Measurements from ENCODE around the gene NKAPL.

NKAPL gene

DNA sequence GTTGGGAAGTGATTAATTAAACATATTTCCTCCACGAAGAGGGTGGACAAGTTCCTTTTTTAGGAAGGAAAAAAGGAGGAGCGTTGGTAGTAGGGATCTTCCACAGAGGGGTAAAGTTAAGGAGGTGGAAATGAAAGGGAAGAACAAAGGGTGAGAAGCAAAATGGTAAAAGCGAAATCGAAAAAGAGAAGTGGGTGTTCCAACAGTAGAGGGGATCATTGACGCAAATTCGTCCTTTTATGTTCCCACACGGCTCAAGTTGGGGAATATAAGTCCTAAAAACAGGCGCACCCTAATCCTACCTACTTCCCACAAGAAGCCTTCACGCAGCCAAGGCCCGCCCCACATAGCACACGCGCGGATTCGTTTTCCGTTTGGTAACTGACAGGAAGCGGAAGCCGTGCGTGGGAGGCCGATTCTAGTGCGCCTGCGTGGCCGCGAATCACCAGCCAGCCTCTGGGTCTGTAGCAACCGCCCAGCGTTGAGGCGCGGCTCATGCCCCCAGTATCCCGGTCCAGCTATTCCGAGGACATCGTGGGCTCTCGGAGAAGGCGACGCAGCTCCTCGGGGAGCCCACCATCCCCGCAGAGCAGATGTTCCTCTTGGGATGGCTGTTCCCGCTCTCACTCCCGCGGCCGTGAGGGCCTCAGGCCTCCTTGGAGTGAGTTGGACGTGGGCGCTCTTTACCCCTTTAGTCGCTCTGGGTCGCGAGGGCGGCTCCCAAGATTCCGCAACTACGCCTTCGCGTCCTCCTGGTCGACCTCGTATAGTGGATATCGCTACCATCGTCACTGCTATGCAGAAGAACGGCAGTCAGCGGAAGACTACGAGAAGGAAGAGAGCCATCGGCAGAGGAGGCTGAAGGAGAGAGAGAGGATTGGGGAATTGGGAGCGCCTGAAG lies at the start of gene NKAPL:
Gene NKAPL (plus strand): TSS at position 421 of the 901 bp plus-strand sequence. CDS start 75 bp downstream, at position 496.
- peak; percentile 82 for DNase-seq

DNA sequence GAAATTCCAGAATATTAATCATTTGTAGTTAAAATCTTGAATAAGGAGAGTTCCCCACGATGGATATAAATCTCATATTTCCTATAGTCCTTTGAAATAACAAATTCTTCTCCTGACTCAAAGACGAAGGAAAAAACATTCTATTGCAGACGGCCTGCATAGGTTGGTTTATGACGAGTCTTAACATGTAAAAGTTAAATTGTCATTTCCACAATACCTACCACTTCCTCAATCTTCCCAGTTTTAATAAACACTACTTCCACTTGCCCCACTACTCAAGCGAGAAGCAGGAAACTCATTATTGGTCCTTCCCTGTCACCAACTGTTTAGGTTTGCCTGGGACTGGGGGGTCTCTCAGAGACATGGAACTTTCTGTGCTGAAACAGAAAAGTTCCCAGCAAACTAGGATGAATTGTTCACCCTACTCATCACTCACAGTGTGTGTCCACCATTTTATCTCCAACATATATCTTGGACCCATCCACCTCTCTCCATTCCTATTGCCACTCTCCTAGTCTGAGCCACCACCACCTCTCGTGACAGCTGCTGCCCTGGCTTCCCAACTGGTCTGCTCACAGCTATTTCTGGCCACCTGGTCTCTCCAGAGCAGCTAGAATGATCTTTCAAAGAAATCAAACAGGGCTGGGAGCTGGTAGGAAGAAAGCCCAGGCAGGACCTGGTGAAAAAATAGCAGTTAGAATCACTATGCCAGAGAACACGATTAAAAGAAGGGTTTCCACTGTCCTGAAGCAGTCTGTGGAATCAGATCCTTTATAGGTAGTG lies 49.2 kb upstream of the NKAPL start:
- DNase-seq, result no peak

DNA sequence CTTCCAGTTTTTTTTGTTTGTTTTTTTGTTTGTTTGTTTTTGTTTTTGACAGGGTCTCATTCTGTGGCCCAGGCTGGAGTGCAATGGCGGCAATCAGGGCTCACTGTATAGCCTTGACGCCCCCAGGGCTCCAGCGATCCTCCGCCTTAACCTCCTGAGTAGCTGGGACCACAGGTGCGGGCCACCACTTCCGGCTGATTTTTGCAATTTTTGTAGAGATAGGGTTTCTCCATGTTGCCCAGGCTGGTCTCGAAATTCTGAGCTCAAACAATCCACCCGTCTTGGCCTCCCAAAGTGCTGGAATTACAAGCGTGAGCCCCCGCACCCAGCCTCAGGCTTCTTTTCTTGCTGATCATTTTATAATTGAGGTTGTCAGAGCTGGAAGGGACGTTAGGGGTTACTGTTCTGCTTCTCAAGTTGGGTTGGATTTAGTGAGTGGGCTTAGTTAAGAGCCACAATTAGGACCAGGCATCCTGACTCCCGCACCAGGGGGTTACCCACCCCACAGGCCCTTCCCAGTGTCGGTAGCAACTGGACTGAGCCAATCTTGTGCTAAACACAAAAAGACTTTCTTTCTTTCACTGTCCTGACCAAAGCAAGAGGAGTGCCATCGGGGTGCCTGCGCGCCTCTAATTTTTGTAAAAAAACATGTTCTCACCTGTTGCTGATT lies 47.1 kb upstream of the NKAPL start:
- no peak for DNase-seq

DNA sequence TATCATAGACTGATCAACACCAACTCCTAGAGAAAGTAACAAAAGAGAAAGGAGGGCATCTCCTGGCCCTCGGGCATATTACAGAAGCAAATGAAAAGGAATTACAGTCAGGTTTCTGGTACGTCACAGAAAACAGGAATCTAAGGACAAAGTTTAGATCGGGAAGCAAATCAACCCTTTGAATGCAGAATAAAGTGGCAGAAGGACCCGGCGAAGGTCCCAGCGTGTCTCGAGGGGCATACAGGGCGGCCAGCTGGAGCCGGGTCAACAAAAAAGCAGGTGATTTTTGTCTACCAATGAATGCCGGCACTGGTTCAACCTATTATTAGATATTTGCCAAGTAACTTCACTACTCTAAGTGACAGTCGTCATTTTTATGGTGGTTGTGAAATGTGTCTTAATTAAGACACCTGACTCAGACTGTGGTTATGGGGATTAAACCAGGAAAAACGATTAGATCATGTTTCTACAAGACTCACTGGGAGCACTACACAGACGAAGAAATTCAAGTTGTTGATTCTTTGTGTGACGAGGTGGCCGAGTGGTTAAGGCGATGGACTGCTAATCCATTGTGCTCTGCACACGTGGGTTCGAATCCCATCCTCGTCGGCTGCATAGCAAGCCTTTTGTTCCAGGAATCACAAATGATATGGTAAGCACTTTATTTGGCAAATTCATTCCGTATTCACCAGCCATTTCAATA lies 46.4 kb upstream of the NKAPL start:
- peak; percentile 95 for DNase-seq

DNA sequence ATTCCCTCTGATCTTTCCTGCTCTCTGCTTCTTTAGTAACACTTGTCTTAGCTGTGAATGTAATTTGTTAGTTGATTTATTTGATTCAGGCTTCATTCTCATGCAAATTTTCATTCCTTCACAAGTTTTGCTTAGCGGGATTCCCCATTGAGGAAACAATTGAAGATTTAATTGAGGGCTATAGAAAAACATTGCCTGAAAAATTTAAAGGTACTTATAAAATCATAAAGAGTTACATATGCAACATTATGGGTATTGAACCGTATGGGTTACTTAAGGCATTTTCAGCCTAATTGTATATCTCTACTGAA lies 45.9 kb upstream of the NKAPL start:
- DNase-seq, result no peak

DNA sequence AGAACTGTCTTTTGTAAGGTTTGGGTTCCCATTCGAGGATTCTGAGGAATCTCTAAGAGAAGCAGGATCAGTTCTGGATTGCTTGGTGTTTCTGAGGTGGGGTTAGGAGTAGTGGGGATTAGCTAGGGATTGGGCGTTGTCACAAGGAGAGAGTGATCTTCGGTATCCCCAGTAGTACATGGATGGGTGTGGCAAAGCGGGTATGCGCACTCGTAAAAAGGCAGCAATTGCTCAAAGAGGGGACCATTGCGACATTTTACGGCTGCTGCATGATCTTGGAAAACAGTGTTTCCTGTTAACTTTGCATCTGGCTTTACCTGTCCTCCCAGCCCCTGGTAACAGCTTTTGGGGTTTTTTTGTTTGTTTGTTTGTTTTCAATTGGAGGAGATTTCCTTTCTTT lies 43.7 kb upstream of the NKAPL start:
- no peak for DNase-seq

DNA sequence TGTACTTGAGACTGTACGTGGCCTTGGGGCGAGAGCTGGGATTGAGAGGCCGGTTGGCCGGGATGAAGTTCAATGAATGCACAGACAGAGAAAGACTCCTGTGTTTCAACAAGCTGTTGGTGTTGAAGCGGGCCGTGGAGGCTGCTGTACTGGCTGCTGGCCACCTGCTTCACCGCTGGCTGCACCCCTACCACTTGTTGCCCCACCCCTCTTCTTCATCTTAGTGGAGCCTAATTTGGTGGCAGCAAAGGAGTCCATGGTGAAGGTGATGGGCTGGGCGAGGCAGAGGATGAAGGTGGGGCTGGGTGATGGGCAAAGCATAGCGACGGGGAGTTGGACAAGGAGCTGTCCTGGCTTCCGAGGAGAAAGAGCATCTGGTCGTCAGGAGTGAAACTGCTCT lies 41.2 kb upstream of the NKAPL start:
- DNase-seq, result no peak

DNA sequence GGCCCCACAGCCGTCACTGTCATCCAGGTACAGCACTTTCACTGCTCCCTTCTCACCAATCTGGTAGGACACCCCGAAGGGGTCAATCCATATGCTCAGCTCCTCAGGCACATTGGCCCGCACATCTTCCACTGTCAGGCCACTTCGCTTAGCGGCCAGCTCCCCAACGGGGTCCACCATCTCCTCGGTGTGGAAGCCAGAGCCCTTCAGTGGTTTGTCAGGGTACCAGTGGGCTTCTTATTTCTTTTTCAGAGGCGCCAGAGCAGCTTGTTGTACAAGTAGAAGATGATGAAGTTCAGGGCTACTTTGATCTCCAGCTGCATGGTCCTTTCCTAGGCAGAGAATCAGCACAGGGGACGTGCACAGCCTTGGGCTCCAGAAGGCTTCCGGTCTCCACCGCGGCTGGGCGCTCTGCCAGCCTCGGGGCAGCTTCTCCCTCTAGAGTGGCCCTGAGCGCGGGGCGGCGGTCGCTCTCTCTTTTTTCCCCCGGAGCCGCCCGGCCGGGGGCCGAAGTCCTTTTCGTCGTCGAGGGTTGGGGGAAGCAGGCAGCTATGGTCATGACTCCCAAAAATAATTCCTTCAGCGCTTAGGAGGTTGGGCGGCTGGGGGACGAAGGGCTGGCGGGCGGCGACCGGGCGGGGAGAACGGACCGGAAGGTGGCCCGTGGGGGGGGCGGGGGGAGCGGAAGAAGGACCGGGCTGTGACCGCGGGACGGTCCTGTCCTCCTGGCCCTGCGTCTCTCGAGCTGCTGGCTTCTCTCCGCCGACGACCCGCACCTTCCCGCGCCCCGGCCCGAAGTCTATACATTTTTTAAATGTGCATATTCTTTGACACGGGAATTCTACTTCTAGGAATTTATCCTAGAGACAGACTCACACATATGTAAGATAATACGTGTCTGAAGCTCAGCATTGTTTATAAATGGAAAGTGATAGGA lies 40.5 kb upstream of the NKAPL start:
- DNase-seq, result no peak

DNA sequence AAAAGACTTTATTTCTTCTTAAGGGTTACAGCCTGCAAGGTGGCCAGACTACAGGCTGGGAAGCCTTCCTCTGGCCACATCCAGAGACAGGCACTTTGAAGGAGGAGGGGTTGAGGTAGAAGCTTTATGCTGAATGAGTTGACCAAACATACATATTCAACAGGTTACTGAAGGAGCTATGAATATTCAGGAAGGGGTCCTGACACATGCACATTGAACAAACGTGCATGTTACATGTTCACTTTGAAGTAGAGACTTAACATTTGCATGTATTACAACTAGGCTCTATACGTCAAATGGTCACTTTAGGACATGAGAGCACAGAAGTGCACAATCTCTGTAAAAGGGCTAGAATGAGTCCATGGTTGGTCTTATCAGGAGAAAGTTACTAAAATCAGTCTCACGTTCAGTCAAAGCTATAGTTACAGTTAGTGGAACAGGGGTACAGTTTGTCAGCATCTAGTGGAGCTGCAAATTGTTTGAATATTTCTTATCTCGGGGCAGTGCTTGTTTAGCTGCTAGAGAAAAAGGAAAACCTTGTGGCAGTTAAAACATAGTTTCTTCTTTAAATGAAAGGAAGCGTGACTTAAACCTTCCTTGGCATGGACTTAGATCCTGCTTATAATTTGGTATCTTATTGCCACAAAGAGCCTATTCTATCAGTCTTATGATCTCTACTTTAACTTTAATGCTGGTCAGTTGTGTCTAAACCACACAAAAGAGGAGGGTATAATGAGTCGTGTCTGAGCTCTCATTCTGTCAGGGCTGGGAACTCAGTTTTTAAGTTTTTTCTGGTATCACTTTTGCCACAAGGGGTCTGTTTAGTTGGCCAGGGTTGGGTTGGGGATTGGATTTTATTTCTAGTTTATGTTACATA lies 38.6 kb upstream of the NKAPL start:
- DNase-seq, result no peak

DNA sequence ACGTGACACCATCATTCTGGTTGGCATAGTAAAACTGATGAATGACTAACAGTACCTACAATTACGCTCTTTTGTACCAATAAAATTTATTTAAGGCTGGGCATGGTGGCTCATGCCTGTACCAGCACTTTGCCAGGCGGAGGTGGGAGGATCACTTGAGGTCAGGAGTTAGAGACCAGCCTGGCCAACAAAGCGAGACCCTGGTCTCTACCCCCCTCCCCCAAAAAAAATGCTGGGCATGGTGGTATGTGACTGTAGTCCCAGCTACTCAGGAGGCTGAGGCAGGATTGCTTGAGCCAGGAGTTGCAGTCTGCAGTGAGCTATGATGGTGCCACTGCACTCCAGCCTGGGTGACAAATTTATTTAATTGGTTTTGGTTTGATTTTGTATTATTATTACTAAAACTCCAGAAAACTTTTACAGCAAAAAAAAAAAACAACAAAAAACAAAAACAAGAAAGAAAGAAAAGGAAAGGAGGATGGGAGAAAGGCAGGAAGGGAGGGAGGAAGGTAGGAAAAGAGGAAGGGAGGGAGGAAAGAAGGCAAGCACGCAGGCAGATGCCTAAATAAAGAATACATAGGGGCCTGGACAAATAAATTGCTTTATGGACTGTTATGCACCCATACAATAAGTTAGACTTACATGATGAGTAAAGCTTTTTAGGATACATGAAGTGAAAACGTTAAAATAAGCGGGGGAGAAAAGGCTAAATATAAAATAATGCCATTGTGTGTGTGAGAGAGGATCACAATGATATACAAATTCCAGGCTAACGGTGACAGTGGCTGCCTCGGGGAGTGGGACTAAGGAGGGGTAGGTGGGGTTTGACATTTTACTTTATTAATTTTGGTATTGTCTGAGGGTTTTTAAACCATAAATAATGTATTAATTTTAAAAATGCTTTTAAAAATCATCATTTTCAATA lies 34.7 kb upstream of the NKAPL start:
- DNase-seq, result no peak

DNA sequence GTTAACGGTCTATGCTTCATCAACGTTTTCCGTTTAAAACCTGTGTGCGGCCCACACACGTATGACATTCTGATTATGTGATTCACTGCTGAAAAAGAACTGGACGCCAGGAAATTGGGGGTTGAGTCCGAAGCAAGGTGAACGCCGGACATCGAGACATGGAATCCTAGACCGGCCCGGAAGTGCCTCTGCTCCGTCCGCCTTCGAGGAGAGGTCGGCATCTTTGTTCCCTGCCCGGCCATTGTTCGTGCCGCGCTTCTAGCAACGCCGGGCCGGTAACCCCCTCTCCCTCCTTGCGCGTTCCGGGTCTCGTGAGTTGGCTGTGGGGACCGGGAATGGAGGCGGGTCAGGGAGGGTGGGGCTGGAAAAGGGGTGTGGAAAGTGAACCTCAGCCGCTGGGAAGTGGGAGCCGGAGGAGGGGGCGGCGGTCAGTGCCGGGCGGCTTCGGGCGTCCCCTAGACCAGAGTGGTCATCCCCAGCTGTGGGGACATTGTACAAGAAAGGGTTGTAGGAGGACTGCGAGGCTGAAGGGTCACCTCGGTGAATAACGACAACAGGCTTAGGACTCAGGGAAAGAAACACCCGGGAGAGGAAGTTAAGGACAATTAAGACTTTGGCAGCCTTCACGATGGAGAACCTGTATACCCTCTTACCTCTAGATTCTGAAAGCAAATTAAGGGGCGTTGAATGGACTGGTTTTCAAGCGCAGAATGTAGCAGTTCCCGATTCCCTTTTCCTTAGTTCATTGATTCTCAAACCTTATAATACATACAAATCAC lies 33.9 kb upstream of the NKAPL start, which contains the start of gene ZSCAN9:
Gene ZSCAN9 (plus strand): TSS at position 220 of the 779 bp plus-strand sequence. CDS start 1,810 bp downstream, outside the sequence.
- DNase-seq, result peak; percentile 68

DNA sequence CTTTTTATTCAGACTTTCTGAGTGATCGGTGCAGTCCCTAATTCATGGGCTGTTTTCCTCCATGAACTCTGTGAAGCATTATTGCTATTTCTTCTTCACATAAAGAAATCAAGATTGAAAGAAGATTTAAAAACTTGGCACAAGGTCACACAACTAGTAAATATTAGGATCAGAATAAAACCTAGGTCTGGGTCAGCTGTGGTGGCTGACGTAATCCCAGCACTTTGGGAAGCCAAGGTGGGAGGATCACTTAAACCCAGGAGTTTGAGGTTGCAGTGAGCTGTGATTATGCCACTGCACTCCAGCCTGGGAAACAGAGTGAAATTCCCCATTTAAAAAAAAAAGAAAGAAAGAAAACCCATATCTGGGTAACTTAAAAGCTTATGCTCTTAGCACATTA lies 32.6 kb upstream of the NKAPL start:
- DNase-seq, result no peak

DNA sequence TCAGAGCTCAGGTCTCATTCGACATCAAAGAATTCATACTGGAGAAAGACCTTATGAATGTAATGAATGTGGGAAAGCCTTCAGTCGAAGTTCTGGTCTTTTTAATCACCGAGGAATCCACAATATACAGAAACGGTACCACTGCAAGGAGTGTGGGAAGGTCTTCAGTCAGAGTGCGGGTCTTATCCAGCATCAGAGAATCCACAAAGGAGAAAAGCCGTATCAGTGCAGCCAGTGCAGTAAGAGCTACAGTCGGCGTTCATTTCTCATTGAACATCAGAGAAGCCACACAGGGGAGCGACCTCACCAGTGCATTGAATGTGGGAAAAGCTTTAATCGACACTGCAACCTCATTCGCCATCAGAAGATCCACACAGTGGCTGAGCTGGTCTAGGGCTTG lies 26.3 kb upstream of the NKAPL start:
- DNase-seq, result no peak

DNA sequence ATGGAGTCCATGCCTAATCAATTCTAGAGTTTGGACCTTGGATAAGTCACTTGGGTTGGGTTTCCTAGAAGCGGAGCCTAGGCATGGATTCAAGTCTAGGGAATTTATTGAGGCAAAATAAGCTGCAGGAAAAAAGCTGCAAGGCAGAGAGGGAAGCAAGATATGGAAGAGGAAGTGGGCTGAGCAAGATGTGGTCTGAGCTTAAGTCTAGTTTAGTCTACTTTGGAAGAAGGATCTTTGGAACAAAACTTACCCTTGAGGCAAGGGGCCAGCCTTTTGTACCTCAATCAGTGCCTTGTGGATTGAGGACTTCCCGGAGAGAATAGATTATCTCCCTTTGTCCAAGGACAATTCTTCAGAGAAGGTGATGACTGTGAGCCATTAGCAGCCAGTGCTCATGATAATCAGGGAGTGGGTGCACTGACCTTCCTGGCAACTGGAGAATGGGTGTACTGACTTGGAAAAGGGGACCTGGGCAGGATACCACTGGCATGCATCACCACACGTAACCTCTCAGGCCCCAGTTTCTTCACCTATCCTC lies 23.1 kb upstream of the NKAPL start:
- DNase-seq, result no peak

DNA sequence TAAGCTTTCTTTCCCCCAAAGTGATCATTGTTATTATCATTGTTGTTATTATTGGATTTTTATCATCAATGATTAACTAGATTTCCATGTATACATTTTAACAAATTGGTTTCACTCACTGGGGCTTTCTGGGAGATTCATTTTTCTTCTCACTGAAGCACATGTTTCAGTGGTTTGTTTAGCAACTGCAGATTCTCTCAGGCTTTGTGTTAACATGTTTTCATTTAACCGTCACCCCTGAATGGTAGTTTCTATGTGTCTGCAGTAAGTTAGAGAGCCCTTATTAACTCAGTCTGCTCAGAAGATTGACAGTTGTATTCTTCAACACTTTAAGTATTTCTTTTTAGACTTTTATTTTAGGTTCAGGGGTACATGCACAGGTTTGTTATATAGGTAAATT lies 19.5 kb upstream of the NKAPL start:
- DNase-seq, result no peak

DNA sequence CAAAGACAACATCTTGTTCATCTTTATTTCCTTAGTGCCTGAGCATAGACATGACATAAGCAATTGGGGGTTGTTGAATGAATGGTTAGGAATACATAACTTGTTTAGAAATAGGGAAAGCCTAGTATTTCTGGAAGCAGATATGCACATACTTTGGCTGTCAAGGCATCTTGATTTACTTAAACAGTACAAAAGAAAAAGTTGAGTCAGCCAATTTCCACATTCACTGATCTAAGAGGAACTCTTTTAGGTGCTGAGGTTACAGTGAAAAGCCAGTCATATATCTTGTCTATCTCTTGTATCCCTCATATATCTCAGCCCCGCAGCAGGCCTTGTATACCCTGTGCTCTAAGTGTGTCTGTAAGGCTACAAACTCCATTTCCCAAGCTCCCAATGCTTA lies 18.6 kb upstream of the NKAPL start:
- no peak for DNase-seq

DNA sequence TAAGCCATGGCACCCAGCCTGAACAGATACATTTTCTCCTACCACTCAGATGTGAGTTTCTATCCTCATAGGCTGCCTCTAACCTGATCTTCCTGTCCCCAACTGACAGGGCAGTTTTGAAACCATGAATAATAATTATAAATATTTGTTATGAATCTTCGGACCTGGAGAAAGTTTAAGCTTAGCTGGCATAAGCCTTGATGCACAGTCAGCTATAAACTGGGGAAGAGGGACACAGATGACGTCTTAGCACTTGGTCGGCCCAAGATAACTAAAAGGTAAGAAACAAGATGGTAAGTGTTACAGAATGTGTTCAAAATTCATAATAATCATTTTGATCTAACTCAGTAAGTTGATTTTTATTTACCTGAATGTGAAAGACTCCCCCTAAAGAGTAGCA lies 15.2 kb upstream of the NKAPL start:
- DNase-seq, result no peak

DNA sequence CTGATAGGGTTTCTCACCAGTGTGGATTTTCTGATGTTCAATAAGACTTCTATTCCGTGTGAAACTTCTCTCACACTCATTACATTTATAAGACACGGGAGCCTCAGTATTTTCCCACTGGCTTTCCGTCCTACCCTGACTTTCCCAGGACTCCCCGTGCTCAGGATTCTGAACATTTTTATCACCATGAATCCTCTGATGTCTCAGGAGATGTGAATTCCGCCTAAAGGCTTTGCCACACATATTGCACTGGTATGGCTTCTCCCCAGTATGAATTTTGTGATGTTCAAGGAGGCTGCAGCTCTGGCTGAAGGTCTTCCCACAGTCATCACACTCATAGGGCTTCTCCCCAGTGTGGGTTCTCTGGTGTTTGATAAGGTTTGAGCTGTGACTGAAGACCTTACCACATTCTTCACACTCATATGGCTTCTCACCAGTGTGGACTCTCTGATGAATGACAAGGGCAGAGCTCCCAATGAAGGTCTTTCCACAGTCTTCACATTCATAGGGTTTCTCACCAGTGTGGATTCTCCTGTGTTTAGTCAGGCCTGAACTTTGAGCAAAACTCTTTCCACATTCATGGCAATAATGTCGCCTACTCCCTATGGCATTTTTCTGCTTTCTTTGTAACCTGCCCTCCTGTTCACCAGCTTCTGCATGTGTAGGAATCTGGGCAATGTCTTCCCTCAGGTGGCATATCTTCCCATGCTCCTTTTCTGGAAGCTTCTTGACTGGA lies 13.7 kb upstream of the NKAPL start:
- DNase-seq, result no peak
